H9 (cell line): ENCODE results near the gene CELF1. TPM values are rescaled to one million over a fixed set of nuclear protein-coding genes. Genes with fewer than 3 reads are reported as not detected.

Experiments
- DNase-seq: peaks from one replicate; pipeline ENCODE4 v3.0.0-alpha.2; 2017
- H2AFZ ChIP-seq: one replicate; pipeline ENCODE4 v1.6.1; 2013; ENCODE audit warnings: mild to moderate bottlenecking, low read length, control low read depth, moderate library complexity
- H2AK5ac ChIP-seq: 2 replicates; pipeline ENCODE4 v1.6.1; 2013; ENCODE audit warnings: low read length, control low read depth, mixed read lengths; ENCODE audit not compliant: insufficient read length
- H2BK120ac ChIP-seq: one replicate; pipeline ENCODE4 v1.6.1; 2013; ENCODE audit warnings: low read depth, mild to moderate bottlenecking, low read length, control low read depth, inconsistent platforms; ENCODE audit not compliant: poor library complexity, severe bottlenecking
- H2BK12ac ChIP-seq: 2 replicates; pipeline ENCODE4 v1.6.1; 2013; ENCODE audit warnings: low read length, control low read depth, mixed read lengths, low read depth; ENCODE audit not compliant: insufficient read length
- H2BK15ac ChIP-seq: 2 replicates; pipeline ENCODE4 v1.6.1; 2013; ENCODE audit warnings: low read depth, low read length, control low read depth
- H2BK20ac ChIP-seq: one replicate; pipeline ENCODE4 v1.6.1; 2013; ENCODE audit warnings: low read depth, mild to moderate bottlenecking, low read length, control low read depth, inconsistent platforms; ENCODE audit not compliant: poor library complexity, severe bottlenecking
- H2BK5ac ChIP-seq: 2 replicates; pipeline ENCODE4 v1.6.1; 2013; ENCODE audit warnings: low read length, control low read depth, mixed read lengths; ENCODE audit not compliant: insufficient read length
- H3K14ac ChIP-seq: 2 replicates; pipeline ENCODE4 v1.6.1; 2013; ENCODE audit warnings: low read length, control low read depth; ENCODE audit not compliant: insufficient read depth
- H3K18ac ChIP-seq: 2 replicates; pipeline ENCODE4 v1.6.1; 2013; ENCODE audit warnings: low read depth, mild to moderate bottlenecking, mixed read lengths, low read length, control low read depth; ENCODE audit not compliant: insufficient read length
- H3K23ac ChIP-seq: 2 replicates; pipeline ENCODE4 v1.6.1; 2013; ENCODE audit warnings: low read length, control low read depth, mixed read lengths, low read depth; ENCODE audit not compliant: insufficient read length
- H3K23me2 ChIP-seq: 2 replicates; pipeline ENCODE4 v1.6.1; 2013; ENCODE audit warnings: low read depth, mild to moderate bottlenecking, mixed read lengths, low read length, control low read depth; ENCODE audit not compliant: insufficient read length, poor library complexity, severe bottlenecking
- H3K27ac ChIP-seq: 2 replicates; pipeline ENCODE4 v1.5.1; 2013; ENCODE audit warnings: low read length, control low read depth, mixed read lengths, low read depth; ENCODE audit not compliant: insufficient read length
- H3K27me3 ChIP-seq: 2 replicates; pipeline ENCODE4 v1.6.1; 2013; ENCODE audit warnings: low read length, control low read depth, inconsistent platforms; ENCODE audit not compliant: insufficient read depth
- H3K4ac ChIP-seq: 2 replicates; pipeline ENCODE4 v1.6.1; 2013; ENCODE audit warnings: low read depth, mild to moderate bottlenecking, control low read depth, inconsistent platforms, low read length, moderate library complexity
- H3K4me1 ChIP-seq: 2 replicates; pipeline ENCODE4 v1.6.1; 2013; ENCODE audit warnings: low read length, control low read depth, inconsistent platforms; ENCODE audit not compliant: insufficient read depth
- H3K4me2 ChIP-seq: 2 replicates; pipeline ENCODE4 v1.6.1; 2013; ENCODE audit warnings: low read length, control low read depth, mixed read lengths; ENCODE audit not compliant: insufficient read length, insufficient read depth
- H3K56ac ChIP-seq: 2 replicates; pipeline ENCODE4 v1.6.1; 2013; ENCODE audit warnings: low read depth, mild to moderate bottlenecking, mixed read lengths, low read length, control low read depth; ENCODE audit not compliant: insufficient read length
- H3K79me1 ChIP-seq: 2 replicates; pipeline ENCODE4 v1.6.1; 2013; ENCODE audit warnings: low read depth, mild to moderate bottlenecking, moderate library complexity, low read length, control low read depth, inconsistent platforms; ENCODE audit not compliant: insufficient read depth, poor library complexity, severe bottlenecking
- H3K79me2 ChIP-seq: 2 replicates; pipeline ENCODE4 v1.6.1; 2013; ENCODE audit warnings: low read length, control low read depth, inconsistent platforms; ENCODE audit not compliant: insufficient read depth
- H3K9ac ChIP-seq: 2 replicates; pipeline ENCODE4 v1.6.1; 2013; ENCODE audit warnings: low read length, control low read depth, mixed read lengths; ENCODE audit not compliant: insufficient read length; ENCODE audit errors: extremely low read depth
- H3K9me3 ChIP-seq: one replicate; pipeline ENCODE4 v1.6.1; 2013; ENCODE audit warnings: low read depth, low read length, inconsistent platforms; ENCODE audit not compliant: control insufficient read depth
- H3T11ph ChIP-seq: one replicate; pipeline ENCODE4 v1.6.1; 2013; ENCODE audit warnings: mild to moderate bottlenecking, low read length, control low read depth, inconsistent platforms
- H4K20me1 ChIP-seq: one replicate; pipeline ENCODE4 v1.6.1; 2013; ENCODE audit not compliant: control insufficient read depth, insufficient read length, insufficient read depth
- H4K5ac ChIP-seq: 2 replicates; pipeline ENCODE4 v1.6.1; 2013; ENCODE audit warnings: low read depth, mild to moderate bottlenecking, mixed read lengths, low read length, control low read depth; ENCODE audit not compliant: insufficient read length
- H4K8ac ChIP-seq: replicated peaks from 2 replicates; pipeline ENCODE4 v1.6.1; 2013; ENCODE audit warnings: low read length, control low read depth, mixed read lengths, low read depth; ENCODE audit not compliant: insufficient read length
- H4K91ac ChIP-seq: 2 replicates; pipeline ENCODE4 v1.6.1; 2013; ENCODE audit warnings: low read depth, mild to moderate bottlenecking, moderate library complexity, mixed read lengths, low read length, control low read depth; ENCODE audit not compliant: insufficient read length
- H3K27ac Mint-ChIP-seq, 3 experiments: 2 replicates in 2 of 3; 3 replicates in 1 of 3; pipeline ENCODE4 v1.8.0; 2020 to 2021; ENCODE audit warnings: mixed read lengths in 3 of 3, mild to moderate bottlenecking in 1 of 3, moderate library complexity in 1 of 3
- H3K27me3 Mint-ChIP-seq: 2 replicates; pipeline ENCODE4 v1.8.0; 2021; ENCODE audit warnings: low read depth, mild to moderate bottlenecking, moderate library complexity, mixed read lengths
- H3K36me3 Mint-ChIP-seq, 3 experiments: 2 replicates in 2 of 3; 3 replicates in 1 of 3; pipeline ENCODE4 v1.8.0; 2020 to 2021; ENCODE audit warnings: low read depth in 3 of 3, mixed read lengths in 3 of 3; ENCODE audit not compliant: insufficient read depth in 1 of 3
- H3K4me1 Mint-ChIP-seq, 2 experiments: 2 replicates each; pipeline ENCODE4 v1.8.0; 2020; ENCODE audit warnings: mixed read lengths in 2 of 2
- H3K4me3 Mint-ChIP-seq, 2 experiments: 2 replicates in 1 of 2; 3 replicates in 1 of 2; pipeline ENCODE4 v1.8.0; 2020 to 2021; ENCODE audit warnings: mild to moderate bottlenecking in 2 of 2, mixed read lengths in 2 of 2, moderate library complexity in 1 of 2
- H3K9me3 Mint-ChIP-seq, 2 experiments: 2 replicates in 1 of 2; 3 replicates in 1 of 2; pipeline ENCODE4 v1.8.0; 2020; ENCODE audit warnings: mild to moderate bottlenecking in 2 of 2, mixed read lengths in 2 of 2, moderate library complexity in 1 of 2
- WGBS: extraction: QIAGEN DNeasy Blood & Tissue Kit; methylation state at CpG from one replicate; pipeline ENCODE4 v1.1.7; 2013; ENCODE audit warnings: missing lambda C conversion rate, low lambda C conversion rate, mixed read lengths; ENCODE audit not compliant: insufficient read length; ENCODE audit errors: extremely low coverage; 5-methylcytosine and 5-hydroxymethylcytosine counted together
- total RNA-seq: library from RNA; stranded (reverse); gene quantifications from 2 replicates; pipeline ENCODE4 v1.2.1, GENCODE V29; 2021
- TF ChIP-seq, protein P1 (sequence below): fragments of 200-600 bp; sonication (generic); conservative IDR thresholded peaks from 3 replicates; pipeline ENCODE4 v1.8.0; 2021; ENCODE audit warnings: antibody characterized with exemption, mild to moderate bottlenecking

CELF1 gene
- total RNA-seq, 1 experiment from 2014 or later: 211 TPM

- no peak overlapping the region for H3K4me3 Mint-ChIP-seq
- H3K4me1 Mint-ChIP-seq: no peaks in the 10 kb centered on the region
- no peaks in the 10 kb centered on the region for H4K20me1 ChIP-seq
- no peak overlapping the region for H4K91ac ChIP-seq
- no peaks in the 10 kb centered on the region for H3K4me1 ChIP-seq
- no peaks in the 10 kb centered on the region for H3K79me1 ChIP-seq
- no peak overlapping the region for H3K9ac ChIP-seq
- no peak overlapping the region for H3K14ac ChIP-seq
- no peaks in the 10 kb centered on the region for H3K27me3 ChIP-seq
- H3K23ac ChIP-seq: no peak overlapping the region
- no peak overlapping the region for H2BK15ac ChIP-seq
- no peak overlapping the region for H2BK120ac ChIP-seq
- no peak overlapping the region for H3K4me2 ChIP-seq
- no peak overlapping the region for H4K5ac ChIP-seq
- no peak overlapping the region for H2BK12ac ChIP-seq
- WGBS: no CpG with 5 or more reads among the region's 16 CpGs
- no peaks in the 10 kb centered on the region for H3K23me2 ChIP-seq
- H2BK5ac ChIP-seq: no peak overlapping the region
- H3T11ph ChIP-seq: no peak overlapping the region
- H3K56ac ChIP-seq: no peak overlapping the region
- no peak overlapping the region for H4K8ac ChIP-seq
- no peak overlapping the region for H3K18ac ChIP-seq
- H3K79me2 ChIP-seq: no peaks in the 10 kb centered on the region
- H3K4ac ChIP-seq: no peak overlapping the region
- H2AK5ac ChIP-seq: no peak overlapping the region
- H3K27ac ChIP-seq: no peak overlapping the region
- H3K27ac Mint-ChIP-seq: no peak overlapping the region
- H2BK20ac ChIP-seq: no peak overlapping the region
- no peaks in the 10 kb centered on the region; the same call in 1 of the 2 replicates for H3K27me3 Mint-ChIP-seq
- no peak for DNase-seq
- H2AFZ ChIP-seq: no peak overlapping the region
- no peaks in the 10 kb centered on the region for H3K9me3 ChIP-seq
- TF ChIP-seq, protein P1, sequence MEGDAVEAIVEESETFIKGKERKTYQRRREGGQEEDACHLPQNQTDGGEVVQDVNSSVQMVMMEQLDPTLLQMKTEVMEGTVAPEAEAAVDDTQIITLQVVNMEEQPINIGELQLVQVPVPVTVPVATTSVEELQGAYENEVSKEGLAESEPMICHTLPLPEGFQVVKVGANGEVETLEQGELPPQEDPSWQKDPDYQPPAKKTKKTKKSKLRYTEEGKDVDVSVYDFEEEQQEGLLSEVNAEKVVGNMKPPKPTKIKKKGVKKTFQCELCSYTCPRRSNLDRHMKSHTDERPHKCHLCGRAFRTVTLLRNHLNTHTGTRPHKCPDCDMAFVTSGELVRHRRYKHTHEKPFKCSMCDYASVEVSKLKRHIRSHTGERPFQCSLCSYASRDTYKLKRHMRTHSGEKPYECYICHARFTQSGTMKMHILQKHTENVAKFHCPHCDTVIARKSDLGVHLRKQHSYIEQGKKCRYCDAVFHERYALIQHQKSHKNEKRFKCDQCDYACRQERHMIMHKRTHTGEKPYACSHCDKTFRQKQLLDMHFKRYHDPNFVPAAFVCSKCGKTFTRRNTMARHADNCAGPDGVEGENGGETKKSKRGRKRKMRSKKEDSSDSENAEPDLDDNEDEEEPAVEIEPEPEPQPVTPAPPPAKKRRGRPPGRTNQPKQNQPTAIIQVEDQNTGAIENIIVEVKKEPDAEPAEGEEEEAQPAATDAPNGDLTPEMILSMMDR: no peak
- H3K9me3 Mint-ChIP-seq: no peaks in the 10 kb centered on the region
- no peaks in the 10 kb centered on the region; a peak in 1 of 7 replicates for H3K36me3 Mint-ChIP-seq
These were observed 115.0 kb downstream of the CELF1 start for GRCh38 chr11:47437746-47438418.
